Adipocyte (in vitro differentiated cells): ENCODE measurements around the gene RSPH10B2.
"Not testable (repeated sequence)": the region's sequence is repeated elsewhere in the genome, so short reads cannot be mapped to it uniquely, and the experiment has no call there.

Experiments
- DNase-seq: peaks from one replicate; pipeline ENCODE4 v3.0.0-alpha.2; 2015; ENCODE audit warnings: low read depth
- H3K27me3 ChIP-seq: replicated peaks from 2 replicates; pipeline ENCODE4 v1.7.0; 2013; ENCODE audit warnings: mild to moderate bottlenecking, low read length, moderate library complexity; ENCODE audit not compliant: control insufficient read depth, insufficient read depth
- H3K36me3 ChIP-seq: 2 replicates; pipeline ENCODE4 v1.7.0; 2013; ENCODE audit warnings: low read length, mild to moderate bottlenecking, moderate library complexity; ENCODE audit not compliant: control insufficient read depth, insufficient read depth, severe bottlenecking
- H3K4me1 ChIP-seq: 2 replicates; pipeline ENCODE4 v1.7.0; 2013; ENCODE audit warnings: mild to moderate bottlenecking, low read length, moderate library complexity; ENCODE audit not compliant: control insufficient read depth, insufficient read depth
- H3K4me3 ChIP-seq: 2 replicates; pipeline ENCODE4 v1.7.0; 2013; ENCODE audit warnings: mild to moderate bottlenecking, low read length, moderate library complexity
- H3K9ac ChIP-seq: 2 replicates; pipeline ENCODE4 v1.7.0; 2013; ENCODE audit warnings: mild to moderate bottlenecking, low read length, moderate library complexity
- H3K9me3 ChIP-seq: 2 replicates; pipeline ENCODE4 v1.7.0; 2013; ENCODE audit warnings: mild to moderate bottlenecking, low read length, moderate library complexity; ENCODE audit not compliant: control insufficient read depth

The RSPH10B2 gene

GRCh38 chr7:6753964-6754363 lies at the start of gene RSPH10B2:
Gene RSPH10B2, plus strand, starts transcription at chr7:6754103. Its CDS starts 3,575 bp downstream, at chr7:6757678.
- not testable (repeated sequence) for H3K9ac ChIP-seq, H3K27me3 ChIP-seq, H3K4me3 ChIP-seq, H3K9me3 ChIP-seq, DNase-seq, H3K36me3 ChIP-seq, H3K4me1 ChIP-seq

GRCh38 chr7:6705959-6706665 lies 47.8 kb upstream of the RSPH10B2 start:
- peak; percentile 69 for DNase-seq

GRCh38 chr7:6706666-6707407 lies 47.1 kb upstream of the RSPH10B2 start, which contains the start of gene ZNF12:
Gene ZNF12, minus strand, starts transcription at chr7:6706947. Its CDS starts 1,774 bp downstream, at chr7:6705173.
- peak within 1 kb of the TSS; percentile 96 for H3K4me3 ChIP-seq
- peak; percentile 98 for DNase-seq
- H3K9ac ChIP-seq, result peak within 1 kb of the TSS; percentile 98

More at GRCh38 chr7:6705959-6706665, 47.8 kb upstream of the RSPH10B2 start:
- H3K9ac ChIP-seq, result peak overlapping the region; percentile 98
- peaks cover 31% of the 10 kb centered on the region for H3K36me3 ChIP-seq
- H3K4me1 ChIP-seq, result peaks cover 17% of the 10 kb centered on the region
- no peaks in the 10 kb centered on the region for H3K27me3 ChIP-seq
- H3K4me3 ChIP-seq, result peak overlapping the region; percentile 96
- peaks cover 27% of the 10 kb centered on the region for H3K9me3 ChIP-seq

GRCh38 chr7:6708304-6708703 lies 45.6 kb upstream of the RSPH10B2 start:
- no peak for DNase-seq
- Histone ChIP-seq H3K4me1 (peaks cover 17% of the 10 kb centered on the region), H3K9me3 (peaks cover 9% of the 10 kb centered on the region), H3K9ac (no peak overlapping the region), H3K4me3 (no peak overlapping the region), H3K36me3 (peaks cover 15% of the 10 kb centered on the region), H3K27me3 (no peaks in the 10 kb centered on the region)

More at GRCh38 chr7:6706666-6707407, 47.1 kb upstream of the RSPH10B2 start, which contains the start of gene ZNF12:
- Histone ChIP-seq H3K9me3 (peaks cover 19% of the 10 kb centered on the region), H3K27me3 (no peaks in the 10 kb centered on the region), H3K4me1 (peaks cover 17% of the 10 kb centered on the region), H3K36me3 (peaks cover 25% of the 10 kb centered on the region)

GRCh38 chr7:6709808-6710207 lies 44.1 kb upstream of the RSPH10B2 start:
- Histone ChIP-seq H3K27me3 (no peaks in the 10 kb centered on the region), H3K36me3 (peaks cover 2% of the 10 kb centered on the region), H3K4me3 (no peak overlapping the region), H3K9me3 (no peaks in the 10 kb centered on the region), H3K4me1 (peaks cover 16% of the 10 kb centered on the region), H3K9ac (no peak overlapping the region)
- DNase-seq, result no peak

- H3K4me1 ChIP-seq, result no peaks in the 10 kb centered on the region
- no peaks in the 10 kb centered on the region for H3K36me3 ChIP-seq
- no peak for DNase-seq
- no peaks in the 10 kb centered on the region for H3K9me3 ChIP-seq
- no peak overlapping the region for H3K9ac ChIP-seq
- H3K27me3 ChIP-seq, result no peaks in the 10 kb centered on the region
- no peak overlapping the region for H3K4me3 ChIP-seq
Observed at GRCh38 chr7:6714360-6714759, 39.5 kb upstream of the RSPH10B2 start.

- not testable (repeated sequence) for H3K36me3 ChIP-seq, H3K4me1 ChIP-seq, H3K9ac ChIP-seq, H3K27me3 ChIP-seq, DNase-seq, H3K9me3 ChIP-seq, H3K4me3 ChIP-seq
Observed at GRCh38 chr7:6715898-6716297, 38.0 kb upstream of the RSPH10B2 start.

- no peaks in the 10 kb centered on the region for H3K4me1 ChIP-seq
- no peak for DNase-seq
Observed at GRCh38 chr7:6718124-6718523, 35.8 kb upstream of the RSPH10B2 start.

GRCh38 chr7:6724351-6724750 lies 29.6 kb upstream of the RSPH10B2 start:
- not testable (repeated sequence) for H3K9ac ChIP-seq, H3K27me3 ChIP-seq, H3K9me3 ChIP-seq, H3K36me3 ChIP-seq, DNase-seq, H3K4me3 ChIP-seq, H3K4me1 ChIP-seq

More at GRCh38 chr7:6718124-6718523, 35.8 kb upstream of the RSPH10B2 start:
- H3K9ac ChIP-seq, result no peak overlapping the region
- H3K9me3 ChIP-seq, result no peaks in the 10 kb centered on the region
- H3K27me3 ChIP-seq, result peaks cover 5% of the 10 kb centered on the region
- no peak overlapping the region for H3K4me3 ChIP-seq
- H3K36me3 ChIP-seq, result no peaks in the 10 kb centered on the region

GRCh38 chr7:6725003-6725402 lies 28.9 kb upstream of the RSPH10B2 start:
- no peaks in the 10 kb centered on the region for H3K4me1 ChIP-seq
- H3K9ac ChIP-seq, result no peak overlapping the region
- H3K4me3 ChIP-seq, result no peak overlapping the region
- no peak for DNase-seq
- no peaks in the 10 kb centered on the region for H3K36me3 ChIP-seq
- H3K9me3 ChIP-seq, result no peaks in the 10 kb centered on the region
- H3K27me3 ChIP-seq, result peaks cover 5% of the 10 kb centered on the region

GRCh38 chr7:6726341-6726740 lies 27.6 kb upstream of the RSPH10B2 start:
- not testable (repeated sequence) for H3K4me1 ChIP-seq, H3K4me3 ChIP-seq

More at GRCh38 chr7:6726341-6726740, 27.6 kb upstream of the RSPH10B2 start:
- H3K36me3 ChIP-seq, H3K9ac ChIP-seq, DNase-seq, H3K27me3 ChIP-seq, H3K9me3 ChIP-seq: not testable (repeated sequence)
